Placental epithelial cell (primary cell): ENCODE data around the gene HSH2D. TPM values are rescaled to one million over a fixed set of nuclear protein-coding genes. Genes with fewer than 3 reads are reported as not detected.

Source experiments
- small RNA-seq: library from RNA; depleted of rRNA; stranded (forward); fragments of <200 nt; gene quantifications from one replicate; pipeline ENCODE3, GENCODE V24; 2012
- total RNA-seq: library from RNA; depleted of rRNA; stranded (reverse); fragments of >200 nt; gene quantifications from 2 replicates; pipeline ENCODE4 v1.2.3, GENCODE V29; 2012

The HSH2D gene, protein sequence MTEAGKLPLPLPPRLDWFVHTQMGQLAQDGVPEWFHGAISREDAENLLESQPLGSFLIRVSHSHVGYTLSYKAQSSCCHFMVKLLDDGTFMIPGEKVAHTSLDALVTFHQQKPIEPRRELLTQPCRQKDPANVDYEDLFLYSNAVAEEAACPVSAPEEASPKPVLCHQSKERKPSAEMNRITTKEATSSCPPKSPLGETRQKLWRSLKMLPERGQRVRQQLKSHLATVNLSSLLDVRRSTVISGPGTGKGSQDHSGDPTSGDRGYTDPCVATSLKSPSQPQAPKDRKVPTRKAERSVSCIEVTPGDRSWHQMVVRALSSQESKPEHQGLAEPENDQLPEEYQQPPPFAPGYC
- not detected in 2 replicates for total RNA-seq

DNA sequence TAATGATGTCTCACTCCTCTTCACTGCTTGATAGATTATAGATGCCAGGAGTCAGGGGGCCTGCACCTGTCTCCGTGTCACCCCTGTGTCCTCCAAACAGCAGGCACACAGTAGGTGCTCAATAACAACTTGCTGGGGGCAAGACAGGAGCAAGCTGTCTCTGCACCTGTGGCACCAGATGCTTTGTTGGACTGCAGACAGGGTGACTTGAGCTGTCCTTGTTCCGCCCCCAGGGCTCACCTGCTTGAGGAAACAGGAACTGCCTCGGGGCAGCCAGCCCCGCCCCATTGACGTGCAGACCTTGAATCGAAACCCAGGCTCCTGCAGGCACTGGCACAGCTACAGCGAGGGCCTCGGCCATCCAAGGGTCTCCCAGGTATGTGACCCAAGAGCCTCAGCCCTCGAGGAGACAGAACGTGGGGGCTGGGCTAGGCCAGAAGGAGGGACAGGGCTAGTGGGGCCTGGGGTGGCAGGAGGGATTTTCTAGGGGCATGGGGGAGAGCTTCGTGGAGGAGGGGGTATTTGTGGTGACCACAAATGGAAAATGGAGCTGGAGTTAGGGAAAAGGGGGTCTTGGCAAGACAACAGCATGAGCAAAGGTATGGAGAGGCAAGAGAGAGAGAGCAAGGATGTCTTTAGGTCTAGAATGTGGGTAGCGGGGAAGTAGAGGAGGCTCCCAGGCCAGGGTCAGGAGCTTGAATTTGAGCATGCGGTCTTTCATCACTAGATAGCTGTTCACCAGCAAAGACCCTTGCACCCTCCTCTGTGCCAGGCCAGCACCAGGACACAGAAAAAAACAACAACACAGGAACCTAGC is at the start of gene HSH2D:
TSS of gene HSH2D (plus strand) at position 287 of the 817 bp plus-strand sequence. CDS start 5,066 bp downstream, outside the sequence.

DNA sequence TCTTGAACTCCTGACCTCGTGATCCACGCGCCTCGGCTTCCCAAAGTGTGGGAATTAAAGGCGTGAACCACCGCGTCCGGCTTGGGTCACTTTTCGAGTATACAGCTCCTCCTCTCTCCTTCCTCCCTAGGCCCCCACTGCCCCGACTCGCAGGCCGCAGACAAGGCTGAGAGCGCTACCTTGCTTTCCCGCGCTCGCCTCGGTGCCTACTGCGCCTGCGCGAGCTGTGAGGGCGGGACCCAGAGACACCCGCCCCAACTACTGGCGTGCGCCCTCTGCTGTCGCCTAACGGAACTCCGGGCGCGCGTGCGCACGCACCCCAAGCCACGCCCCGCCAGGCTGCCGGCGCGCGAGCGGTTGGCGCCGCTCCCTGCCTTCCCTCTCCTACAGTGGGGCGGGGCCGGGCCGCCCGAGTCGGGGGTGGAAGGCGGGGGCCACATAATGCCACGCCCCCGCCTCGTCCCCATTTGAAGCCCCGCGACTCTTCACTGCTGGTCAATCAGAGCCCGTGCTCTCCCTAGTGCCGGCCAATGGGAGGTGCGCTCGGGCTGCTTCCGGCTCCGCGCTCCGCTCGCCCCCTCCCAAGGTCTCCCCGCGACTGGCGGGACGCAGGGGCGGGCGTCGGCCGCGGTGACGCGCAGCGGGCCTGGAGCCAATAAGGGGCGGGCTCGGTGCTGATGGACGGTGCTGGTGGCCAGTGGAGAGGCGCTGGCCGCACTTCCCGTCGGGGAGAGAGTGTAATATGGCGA is 32.2 kb upstream of the HSH2D start, which contains the start of gene RAB8A:
TSS of gene RAB8A (plus strand) at position 730 of the 749 bp plus-strand sequence. CDS start at position 743, 13 bp downstream.

DNA sequence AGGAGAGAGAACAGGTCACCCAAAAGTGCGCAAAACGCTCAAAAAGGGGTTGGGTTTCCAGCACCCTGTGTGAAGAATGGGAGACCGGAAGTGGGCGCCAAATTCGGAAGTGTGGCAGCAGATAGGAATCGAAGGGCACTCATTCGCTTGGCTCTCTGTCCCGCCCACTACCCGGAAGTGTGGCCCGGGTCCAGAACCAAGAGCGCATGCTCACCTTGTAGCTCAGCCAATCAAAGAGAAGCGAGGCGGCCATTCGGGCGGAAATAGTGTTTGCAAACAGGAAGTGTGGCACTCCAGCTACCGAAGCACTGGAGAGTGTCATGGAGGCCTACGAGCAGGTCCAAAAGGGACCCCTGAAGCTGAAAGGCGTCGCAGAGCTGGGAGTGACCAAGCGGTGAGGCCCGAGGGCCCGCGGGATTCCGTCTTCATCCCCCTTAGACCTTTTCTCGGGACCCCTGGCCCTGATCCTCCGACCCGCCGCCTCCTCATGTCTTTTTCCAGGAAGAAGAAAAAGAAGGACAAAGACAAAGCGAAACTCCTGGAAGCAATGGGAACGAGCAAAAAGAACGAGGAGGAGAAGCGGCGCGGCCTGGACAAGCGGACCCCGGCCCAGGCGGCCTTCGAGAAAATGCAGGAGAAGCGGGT is 41.8 kb downstream of the HSH2D start, which contains the start of gene FAM32A:
TSS of gene FAM32A (plus strand) at position 288 of the 645 bp plus-strand sequence. CDS start at position 321, 33 bp downstream.

DNA sequence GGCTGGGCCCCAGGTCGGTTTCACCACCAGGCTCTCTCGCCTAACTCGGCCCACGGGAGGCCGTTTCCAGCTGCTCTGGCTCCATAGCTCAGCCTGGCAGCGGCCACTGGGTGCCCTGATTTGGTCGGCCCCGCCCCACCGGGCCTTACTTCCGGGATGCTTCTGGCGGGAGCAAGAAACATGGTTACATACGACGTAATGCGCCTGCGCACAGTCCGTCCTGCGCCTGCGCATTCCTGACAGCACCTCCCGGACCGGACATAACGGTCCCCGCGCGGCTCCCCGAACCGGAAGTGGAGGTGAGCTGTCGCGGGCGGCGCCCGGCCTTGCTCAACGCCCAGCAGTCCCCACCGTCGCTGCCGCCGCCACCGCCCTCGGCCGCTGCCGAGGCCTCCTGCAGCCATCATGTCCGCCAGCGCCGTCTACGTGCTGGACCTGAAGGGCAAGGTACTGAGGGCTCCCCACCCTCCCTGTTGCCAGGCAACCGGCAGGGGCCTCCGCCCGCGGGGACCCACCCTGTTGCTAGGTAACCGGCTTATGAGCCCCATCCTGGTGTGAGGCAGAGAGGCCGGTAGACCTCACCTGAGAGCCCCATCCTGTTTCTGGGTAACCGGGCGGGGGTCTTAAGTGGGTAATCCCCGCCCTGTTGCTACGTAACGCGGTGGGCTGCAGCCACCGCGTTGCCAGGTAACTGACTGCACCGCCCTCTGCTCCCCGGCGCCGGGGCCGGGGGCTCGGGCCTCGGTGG is 54.3 kb downstream of the HSH2D start, which contains the start of gene AP1M1:
TSS of gene AP1M1 (plus strand) at position 290 of the 748 bp plus-strand sequence. CDS start at position 406, 116 bp downstream.

Small RNA genes lying within 50 kb of the gene (small RNA-seq; reads per million reads assigned to genes)
- gene RF00017, result not detected

Other genes starting within 250 kb of the HSH2D start
- not detected in 2 replicates for gene CYP4F2, start 245.6 kb upstream of the HSH2D start, total RNA-seq
- not detected in 2 replicates for gene CYP4F11, start 209.2 kb upstream of the HSH2D start, total RNA-seq
- gene OR10H4, start 194.7 kb upstream of the HSH2D start, total RNA-seq, result not detected in 2 replicates
- gene TPM4, start 67.2 kb upstream of the HSH2D start, total RNA-seq, result 314 and 624 TPM in 2 replicates
- gene RAB8A, start 31.8 kb upstream of the HSH2D start, total RNA-seq, result 61.6 and 86.1 TPM in 2 replicates
- not detected in 2 replicates for gene CIB3, start 29.8 kb downstream of the HSH2D start, total RNA-seq
- 94.2 and 96.3 TPM in 2 replicates for gene FAM32A, start 41.7 kb downstream of the HSH2D start, total RNA-seq
- 45.1 and 66.6 TPM in 2 replicates for gene AP1M1, start 54.2 kb downstream of the HSH2D start, total RNA-seq
- gene KLF2, start 181.1 kb downstream of the HSH2D start, total RNA-seq, result 0.87 and 3.5 TPM in 2 replicates